ENCODE measurements around the gene PLCL2.

The PLCL2 gene

DNA sequence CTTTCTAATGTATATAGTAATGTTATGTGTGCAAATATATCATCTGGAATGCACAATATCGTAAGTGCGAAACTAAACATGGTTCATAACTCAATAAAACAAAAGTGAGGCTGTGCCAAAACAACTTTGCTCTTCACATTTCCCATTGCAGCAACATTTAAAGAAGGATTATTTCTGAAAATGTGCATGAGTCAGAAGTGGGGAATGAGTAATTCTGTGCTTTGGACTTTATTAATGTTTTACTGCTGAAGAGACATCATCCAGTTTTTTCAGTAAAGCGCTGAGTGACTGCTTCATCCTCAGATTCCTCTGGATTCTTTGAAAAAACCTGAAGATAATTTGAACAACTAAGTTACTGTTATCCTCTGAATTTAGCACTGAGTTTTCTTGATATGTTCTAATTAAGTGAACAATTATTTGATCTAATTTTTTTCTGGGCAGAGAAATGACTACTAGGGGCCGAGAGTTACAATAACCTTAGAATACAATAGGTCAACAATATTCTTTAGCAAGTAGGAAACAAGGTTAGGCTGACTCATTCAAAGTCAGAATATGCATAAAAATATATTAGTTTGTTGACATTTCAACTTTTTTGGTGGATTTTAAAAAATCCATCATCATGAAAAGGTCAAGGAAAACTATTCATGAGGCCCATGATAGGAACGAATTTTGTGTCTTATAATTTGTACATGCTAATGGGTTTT is 20.0 kb upstream of the PLCL2 start:
- no peak overlapping the region for H3K27ac ChIP-seq
- ChIA-PET POLR2A (ENCODE audit: low non-redundant PET) (no interaction called here), CTCF (no interaction called here)
- no peak for DNase-seq (ENCODE audit: low spot score)
- TF ChIP-seq, protein P1, sequence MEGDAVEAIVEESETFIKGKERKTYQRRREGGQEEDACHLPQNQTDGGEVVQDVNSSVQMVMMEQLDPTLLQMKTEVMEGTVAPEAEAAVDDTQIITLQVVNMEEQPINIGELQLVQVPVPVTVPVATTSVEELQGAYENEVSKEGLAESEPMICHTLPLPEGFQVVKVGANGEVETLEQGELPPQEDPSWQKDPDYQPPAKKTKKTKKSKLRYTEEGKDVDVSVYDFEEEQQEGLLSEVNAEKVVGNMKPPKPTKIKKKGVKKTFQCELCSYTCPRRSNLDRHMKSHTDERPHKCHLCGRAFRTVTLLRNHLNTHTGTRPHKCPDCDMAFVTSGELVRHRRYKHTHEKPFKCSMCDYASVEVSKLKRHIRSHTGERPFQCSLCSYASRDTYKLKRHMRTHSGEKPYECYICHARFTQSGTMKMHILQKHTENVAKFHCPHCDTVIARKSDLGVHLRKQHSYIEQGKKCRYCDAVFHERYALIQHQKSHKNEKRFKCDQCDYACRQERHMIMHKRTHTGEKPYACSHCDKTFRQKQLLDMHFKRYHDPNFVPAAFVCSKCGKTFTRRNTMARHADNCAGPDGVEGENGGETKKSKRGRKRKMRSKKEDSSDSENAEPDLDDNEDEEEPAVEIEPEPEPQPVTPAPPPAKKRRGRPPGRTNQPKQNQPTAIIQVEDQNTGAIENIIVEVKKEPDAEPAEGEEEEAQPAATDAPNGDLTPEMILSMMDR (conservative IDR thresholded peaks at IDR 0.05; ENCODE audit: low read depth), result no peak

DNA sequence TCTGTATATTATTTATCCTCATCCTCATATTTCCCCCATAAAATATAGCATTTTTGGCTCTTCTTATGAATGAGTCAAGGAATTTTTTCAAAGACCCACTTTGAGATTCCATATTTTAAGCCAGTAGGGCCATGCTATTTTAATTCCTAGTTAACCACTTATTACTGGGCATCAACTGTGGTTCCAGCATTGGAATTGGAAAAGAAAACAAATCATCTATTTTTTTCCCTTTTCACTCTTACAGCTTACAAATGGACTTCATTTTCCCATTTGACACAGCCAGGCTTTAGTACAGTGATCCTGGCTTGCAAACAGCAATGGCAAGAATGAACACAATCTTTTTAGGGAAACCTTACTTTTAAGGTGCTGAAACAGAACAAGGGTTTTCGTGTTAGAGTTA is 19.4 kb upstream of the PLCL2 start:
- TF ChIP-seq, protein P1 (conservative IDR thresholded peaks at IDR 0.05; ENCODE audit: low read depth), result no peak
- CTCF ChIA-PET, result no interaction called here
- POLR2A ChIA-PET (ENCODE audit: low non-redundant PET), result no interaction called here

DNA sequence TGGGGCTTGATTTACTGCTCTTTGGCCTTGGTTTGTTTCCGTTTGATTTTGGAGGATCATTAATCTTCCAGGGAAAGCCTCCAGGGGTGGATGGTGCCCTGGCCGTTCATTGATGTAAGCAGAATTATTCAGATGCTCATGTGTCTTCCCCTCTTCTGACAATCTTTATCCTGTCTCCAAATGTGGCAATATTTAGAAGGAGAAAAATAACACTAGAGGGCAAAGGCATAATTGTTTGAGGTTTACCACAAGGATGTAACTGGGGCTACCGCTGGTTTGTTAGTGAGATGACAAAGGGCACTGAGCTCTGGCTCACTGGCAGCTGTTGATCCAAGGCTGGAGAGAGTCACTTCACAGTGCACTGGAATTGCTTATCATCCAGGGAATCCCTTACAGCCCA is 18.2 kb upstream of the PLCL2 start:
- H3K27ac ChIP-seq, result no peak overlapping the region
- CTCF ChIA-PET, result no interaction called here
- DNase-seq (ENCODE audit: low spot score), result no peak
- POLR2A ChIA-PET (ENCODE audit: low non-redundant PET), result no interaction called here
- TF ChIP-seq, protein P1 (conservative IDR thresholded peaks at IDR 0.05; ENCODE audit: low read depth), result no peak

More for the DNA sequence above, 19.4 kb upstream of the PLCL2 start:
- no peak for DNase-seq (ENCODE audit: low spot score)
- no peak overlapping the region for H3K27ac ChIP-seq

DNA sequence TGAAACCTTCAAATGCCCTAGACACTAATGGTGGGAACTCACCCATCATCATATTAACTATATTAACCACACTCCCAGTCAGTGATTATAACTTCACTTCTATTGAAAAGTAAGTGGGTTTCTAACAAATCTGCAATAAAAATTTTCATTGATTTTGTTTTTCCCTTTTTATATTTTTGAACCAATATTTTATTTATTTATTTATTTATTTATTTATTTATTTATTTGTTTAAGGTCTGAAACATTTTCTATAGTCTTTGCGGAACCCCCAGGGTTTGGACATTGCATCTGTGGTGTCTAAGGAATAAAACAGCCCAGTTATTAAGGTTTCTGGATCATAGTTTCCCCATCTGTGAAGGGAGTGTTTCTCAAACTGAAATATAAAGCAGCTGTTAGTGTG is 16.2 kb upstream of the PLCL2 start:
- POLR2A ChIA-PET (ENCODE audit: low non-redundant PET), result no interaction called here
- H3K27ac ChIP-seq, result no peak overlapping the region
- CTCF ChIA-PET, result interaction anchor here (0.7 kb wide), 1 partner anchor 197 kb away, joined by 3 read pairs; no protein-coding TSS in a partner anchor
- TF ChIP-seq, protein P1 (conservative IDR thresholded peaks at IDR 0.05; ENCODE audit: low read depth), result no peak
- DNase-seq (ENCODE audit: low spot score), result no peak

DNA sequence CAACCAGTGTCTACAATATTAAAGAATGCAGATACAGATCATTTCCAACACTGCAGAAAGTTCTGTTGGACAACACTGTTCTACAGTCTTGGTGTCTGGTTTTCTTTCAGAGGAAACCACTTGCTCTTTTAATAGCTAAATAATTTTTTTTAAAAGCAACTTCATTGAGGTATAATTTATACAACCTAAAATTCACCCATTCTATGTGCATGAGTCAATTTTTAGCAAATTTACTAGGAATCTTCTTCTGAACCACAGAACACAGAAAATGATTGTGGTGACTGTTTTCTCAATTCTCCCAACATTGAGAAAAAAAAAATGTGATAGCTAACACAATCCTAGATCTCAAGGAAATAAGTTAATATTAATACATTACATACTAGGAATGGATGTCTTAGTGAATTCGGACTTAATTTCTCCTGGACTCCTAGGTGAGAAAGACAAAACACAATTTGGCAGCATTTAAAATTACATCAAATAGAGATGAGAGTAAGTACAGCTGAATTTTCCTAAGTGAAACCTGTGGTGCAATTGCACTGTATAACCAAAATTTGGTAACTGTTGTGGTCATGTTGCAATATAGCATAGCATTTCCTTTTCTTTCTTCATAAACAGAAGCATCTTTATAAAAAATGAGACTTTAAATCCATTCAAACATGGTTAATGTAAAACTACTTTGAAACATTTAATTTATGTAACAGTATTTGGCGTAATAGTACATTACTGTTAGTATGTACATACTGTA is 15.3 kb upstream of the PLCL2 start:
- ChIA-PET POLR2A (ENCODE audit: low non-redundant PET) (no interaction called here), CTCF (no interaction called here)
- TF ChIP-seq, protein P1 (conservative IDR thresholded peaks at IDR 0.05; ENCODE audit: low read depth), result no peak
- no peak for DNase-seq (ENCODE audit: low spot score)
- no peak overlapping the region for H3K27ac ChIP-seq

DNA sequence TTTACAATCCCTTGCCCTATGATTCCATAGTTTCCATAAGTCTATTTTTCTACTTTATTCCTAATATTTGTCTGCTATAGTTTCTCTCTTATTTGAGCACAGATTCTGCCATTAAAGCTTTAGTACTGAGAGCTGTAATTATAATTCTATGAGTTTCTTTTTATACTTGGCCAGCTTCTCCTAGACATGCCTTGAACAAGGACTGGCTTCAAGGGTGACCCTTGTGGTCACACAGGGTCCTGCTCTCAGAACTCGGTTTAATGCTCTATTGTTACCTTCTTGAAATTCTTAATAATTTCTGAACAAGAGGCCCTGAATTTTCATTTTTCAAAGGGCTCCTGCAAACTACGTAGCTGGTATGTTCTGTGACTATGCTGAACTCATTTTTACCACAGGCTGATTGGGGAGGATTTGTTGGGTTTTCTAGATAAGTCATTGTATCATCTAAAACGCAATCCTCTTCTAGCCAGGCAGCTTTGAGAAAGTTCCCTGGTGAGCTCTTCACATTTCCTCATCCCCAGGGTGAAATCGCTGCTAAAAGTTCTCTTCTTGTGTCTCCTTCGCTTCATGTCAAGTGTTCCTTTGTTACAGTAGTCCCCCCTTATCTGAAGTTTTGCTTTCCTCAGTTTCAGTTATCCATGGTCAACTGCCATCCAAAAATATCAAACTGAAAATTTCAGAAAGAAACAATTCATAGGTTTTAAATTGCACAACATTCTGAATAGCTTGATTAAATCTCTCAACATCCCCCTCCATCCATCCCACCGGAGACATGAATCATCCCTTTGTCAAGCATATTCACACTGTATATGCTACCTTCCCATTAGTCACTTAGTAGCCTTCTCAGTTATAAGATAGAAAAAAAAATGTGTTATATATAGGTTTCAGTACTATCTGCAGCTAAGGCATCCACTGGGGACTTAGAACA is 12.6 kb upstream of the PLCL2 start:
- no peak overlapping the region for H3K27ac ChIP-seq
- ChIA-PET CTCF (interaction anchor here (0.5 kb wide), 1 partner anchor 15 kb away, joined by 3 read pairs; no protein-coding TSS in a partner anchor), POLR2A (ENCODE audit: low non-redundant PET) (no interaction called here)
- TF ChIP-seq, protein P1 (conservative IDR thresholded peaks at IDR 0.05; ENCODE audit: low read depth), result no peak
- no peak for DNase-seq (ENCODE audit: low spot score)

All from RWPE1 (cell line).